GDM1 (cell line): ENCODE results near the gene ANKRD63.

Experiments
- DNase-seq: peaks from one replicate; lab custom pipeline; 2025; lab: John Stamatoyannopoulos, UW

Gene ANKRD63

DNA sequence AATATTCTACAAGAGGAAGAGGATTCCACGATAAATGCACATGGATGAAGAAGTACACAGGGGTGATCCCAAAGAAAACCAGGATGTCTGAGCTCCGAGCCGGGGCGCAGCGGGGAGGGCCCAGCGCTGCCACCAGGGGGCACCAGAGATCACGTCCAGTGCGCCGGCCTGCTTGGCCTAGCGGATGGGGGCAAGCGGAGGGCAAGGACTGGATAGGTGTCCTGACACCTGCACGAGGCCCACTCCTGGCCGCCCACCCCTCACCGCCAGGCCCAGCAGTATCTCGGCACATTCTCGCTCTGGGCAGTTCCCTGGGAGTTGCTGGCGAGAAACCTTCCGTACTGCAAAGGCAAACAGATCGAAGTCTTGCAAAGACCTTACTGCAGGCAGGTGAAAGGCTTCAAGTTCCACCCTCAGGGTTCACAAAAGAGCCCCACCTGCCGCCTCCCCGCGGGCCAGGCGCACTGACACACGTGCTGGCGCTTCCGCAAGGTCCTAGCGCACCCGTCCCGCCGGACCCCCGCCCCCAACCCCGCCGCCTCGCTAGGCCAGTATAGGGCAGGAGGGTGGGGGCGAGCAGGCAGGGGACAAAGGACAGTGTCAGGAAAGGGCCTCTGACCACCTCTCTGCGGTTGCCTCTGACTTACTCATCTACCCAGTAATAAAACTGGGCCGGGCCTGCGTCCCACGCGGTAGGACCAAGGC, 3.3 kb downstream of the ANKRD63 start:
- no peak for DNase-seq

- DNase-seq = no peak
Observed at GRCh38 chr15:40278026-40278425, 4.8 kb downstream of the ANKRD63 start.

- DNase-seq = no peak
Observed at GRCh38 chr15:40277471-40277870, 5.4 kb downstream of the ANKRD63 start.

GRCh38 chr15:40276927-40277326, 5.9 kb downstream of the ANKRD63 start:
- no peak for DNase-seq

DNA sequence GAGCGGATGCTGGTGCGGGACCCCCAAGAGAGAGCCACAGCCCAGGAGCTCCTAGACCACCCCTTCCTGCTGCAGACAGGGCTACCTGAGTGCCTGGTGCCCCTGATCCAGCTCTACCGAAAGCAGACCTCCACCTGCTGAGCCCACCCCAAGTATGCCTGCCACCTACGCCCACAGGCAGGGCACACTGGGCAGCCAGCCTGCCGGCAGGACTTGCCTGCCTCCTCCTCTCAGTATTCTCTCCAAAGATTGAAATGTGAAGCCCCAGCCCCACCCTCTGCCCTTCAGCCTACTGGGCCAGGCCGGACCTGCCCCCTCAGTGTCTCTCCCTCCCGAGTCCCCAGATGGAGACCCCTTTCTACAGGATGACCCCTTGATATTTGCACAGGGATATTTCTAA, 6.9 kb downstream of the ANKRD63 start:
- no peak for DNase-seq

DNA sequence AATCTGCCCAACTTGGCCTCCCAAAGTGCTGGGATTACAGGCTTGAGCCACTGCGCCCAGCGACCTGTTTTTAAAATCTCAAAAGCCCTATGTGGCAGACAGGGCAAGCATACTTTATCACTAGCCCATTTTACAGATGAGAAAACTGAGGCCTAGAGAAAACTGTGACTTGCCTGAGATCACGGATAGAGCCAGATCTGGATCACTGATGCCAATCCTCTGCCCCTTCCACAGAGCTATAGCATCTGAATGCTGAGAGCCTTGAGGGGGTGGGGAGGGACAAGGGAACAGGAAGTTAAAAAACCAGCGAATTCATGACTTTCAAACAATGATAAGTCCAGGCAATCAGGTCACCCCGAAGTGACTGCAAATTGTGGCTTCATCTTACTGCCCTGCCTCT, 7.3 kb downstream of the ANKRD63 start:
- no peak for DNase-seq

GRCh38 chr15:40274350-40275274, 8.3 kb downstream of the ANKRD63 start:
- peak; percentile 75 for DNase-seq

GRCh38 chr15:40273428-40273827, 9.4 kb downstream of the ANKRD63 start:
- no peak for DNase-seq

DNA sequence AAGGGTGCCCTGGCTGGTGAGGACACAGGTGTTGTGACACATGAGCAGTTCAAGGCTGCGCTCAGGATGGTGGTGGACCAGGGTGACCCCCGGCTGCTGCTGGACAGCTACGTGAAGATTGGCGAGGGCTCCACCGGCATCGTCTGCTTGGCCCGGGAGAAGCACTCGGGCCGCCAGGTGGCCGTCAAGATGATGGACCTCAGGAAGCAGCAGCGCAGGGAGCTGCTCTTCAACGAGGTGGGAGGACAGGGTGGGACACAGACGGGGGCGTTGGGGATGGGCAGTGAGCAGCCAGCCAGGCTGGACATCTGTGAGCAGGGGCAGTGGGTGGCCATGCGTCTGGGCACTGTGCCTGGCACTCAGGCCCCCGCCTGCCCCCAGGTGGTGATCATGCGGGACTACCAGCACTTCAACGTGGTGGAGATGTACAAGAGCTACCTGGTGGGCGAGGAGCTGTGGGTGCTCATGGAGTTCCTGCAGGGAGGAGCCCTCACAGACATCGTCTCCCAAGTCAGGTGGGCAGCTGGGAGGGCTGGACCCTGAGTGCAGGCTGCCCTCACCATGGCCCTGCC, 10.3 kb downstream of the ANKRD63 start:
- DNase-seq = no peak

DNA sequence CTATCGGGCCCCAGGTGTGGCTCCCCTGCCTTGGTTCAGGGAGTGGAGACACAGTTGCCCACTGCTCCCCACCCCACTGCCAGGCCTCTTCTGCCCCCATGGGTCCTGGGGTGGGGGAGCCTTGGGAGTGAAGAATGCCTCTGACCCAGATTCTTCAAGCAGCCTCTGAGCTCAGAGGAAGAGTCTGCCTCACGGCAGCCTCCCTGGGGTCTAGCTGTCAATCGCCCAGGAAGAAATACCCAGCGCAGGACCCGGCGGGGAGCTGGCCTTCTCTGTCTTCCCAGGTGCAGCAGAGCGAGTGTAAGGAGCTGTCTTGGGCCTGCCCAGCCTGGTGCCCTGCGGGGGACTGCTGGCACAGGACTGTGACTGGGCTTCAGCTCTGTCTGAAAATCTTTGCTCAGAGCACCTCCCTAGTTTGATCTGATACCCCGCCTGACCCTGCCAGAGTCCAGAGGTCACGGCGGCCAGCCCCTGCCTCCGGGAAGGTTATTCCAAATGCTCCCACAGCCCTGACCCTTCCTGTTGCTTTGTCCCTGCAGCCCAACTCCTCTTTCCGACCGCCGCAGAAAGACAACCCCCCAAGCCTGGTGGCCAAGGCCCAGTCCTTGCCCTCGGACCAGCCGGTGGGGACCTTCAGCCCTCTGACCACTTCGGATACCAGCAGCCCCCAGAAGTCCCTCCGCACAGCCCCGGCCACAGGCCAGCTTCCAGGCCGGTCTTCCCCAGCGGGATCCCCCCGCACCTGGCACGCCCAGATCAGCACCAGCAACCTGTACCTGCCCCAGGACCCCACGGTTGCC, 11.0 kb downstream of the ANKRD63 start:
- no peak for DNase-seq

DNA sequence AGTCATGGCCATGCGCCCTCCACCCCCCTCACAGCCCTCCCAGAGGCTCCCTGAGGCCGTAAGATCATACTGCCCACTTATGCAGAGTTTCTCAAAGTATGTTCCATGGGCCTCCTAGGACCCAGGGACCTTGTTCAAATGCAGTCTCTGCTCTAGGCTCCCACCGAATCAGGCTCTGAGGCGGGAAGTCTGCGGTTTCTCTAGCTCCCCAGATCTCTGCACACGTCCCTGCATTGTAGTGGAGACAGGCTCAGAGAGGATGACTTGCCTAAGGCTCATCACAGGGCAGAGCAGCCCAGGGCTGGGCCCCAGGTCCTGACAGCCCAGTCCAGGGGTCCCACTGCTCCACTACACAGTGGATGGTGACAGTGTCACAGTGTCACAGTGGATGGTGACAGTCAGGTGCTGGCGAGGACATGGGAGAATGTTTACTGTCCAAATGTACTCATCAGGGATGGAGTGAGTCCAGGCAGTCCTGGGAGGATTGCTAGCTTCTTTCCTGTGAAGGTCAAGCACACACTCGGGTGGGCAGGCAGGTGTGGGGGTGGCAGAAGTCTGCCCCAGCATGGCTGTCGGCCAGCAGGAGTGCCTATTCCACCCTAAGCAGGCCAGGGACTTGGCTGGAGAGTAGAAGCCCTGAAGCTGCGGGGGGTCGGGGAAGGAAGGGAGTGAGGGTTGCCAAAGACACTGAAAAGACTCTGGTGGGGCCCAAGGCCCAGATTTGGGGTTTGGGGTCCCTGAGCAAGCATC, 12.4 kb downstream of the ANKRD63 start:
- no peak for DNase-seq

GRCh38 chr15:40269604-40270003, 13.3 kb downstream of the ANKRD63 start:
- no peak for DNase-seq

DNA sequence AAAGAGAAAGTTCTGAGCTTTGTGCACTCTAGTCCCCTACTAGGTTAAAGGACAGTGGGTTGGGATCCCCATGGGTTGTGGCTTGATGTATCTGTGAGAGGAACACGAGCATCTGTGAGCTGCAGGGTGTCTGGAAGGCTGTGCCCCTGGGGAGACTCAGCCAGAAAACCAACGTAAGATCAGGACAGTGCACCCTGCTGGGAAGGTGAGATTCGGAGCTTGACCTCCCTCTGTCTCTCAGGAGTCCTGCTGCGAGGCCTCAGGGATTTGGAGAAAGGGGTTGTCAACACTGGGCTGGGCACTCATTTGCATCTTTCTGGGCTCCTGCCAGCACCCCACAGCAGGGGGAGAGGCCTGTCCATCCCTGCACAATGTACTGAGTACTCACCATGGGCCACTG, 15.2 kb downstream of the ANKRD63 start:
- no peak for DNase-seq

DNA sequence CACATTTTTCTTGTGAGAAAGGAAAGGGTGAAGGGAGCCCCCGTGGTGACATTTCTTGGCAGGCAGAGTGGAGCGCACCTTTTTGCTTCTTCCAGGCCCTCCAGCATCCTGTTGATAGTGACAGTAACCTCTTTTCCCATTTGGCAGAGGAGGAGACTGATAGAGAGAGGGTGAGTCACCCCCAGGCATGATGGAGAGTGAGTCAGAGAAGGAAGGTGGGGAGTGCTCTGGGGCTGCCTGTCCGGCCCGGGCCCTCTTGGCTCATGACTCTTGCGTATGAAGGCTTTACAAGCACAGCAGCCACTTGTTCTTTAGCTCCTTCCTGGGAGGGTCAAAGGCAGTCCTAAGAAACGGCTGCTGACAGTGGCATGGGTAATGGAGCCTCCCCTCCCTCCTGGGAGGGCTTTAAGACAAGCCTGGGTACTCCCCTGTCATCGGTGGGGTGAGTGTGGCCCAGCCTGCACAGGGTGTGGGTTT, 16.0 kb downstream of the ANKRD63 start:
- DNase-seq = no peak

GRCh38 chr15:40265875-40266274, 17.0 kb downstream of the ANKRD63 start:
- no peak for DNase-seq

GRCh38 chr15:40265355-40265754, 17.5 kb downstream of the ANKRD63 start:
- DNase-seq = no peak

- DNase-seq = no peak
Observed at GRCh38 chr15:40264321-40265153, 18.3 kb downstream of the ANKRD63 start.

DNA sequence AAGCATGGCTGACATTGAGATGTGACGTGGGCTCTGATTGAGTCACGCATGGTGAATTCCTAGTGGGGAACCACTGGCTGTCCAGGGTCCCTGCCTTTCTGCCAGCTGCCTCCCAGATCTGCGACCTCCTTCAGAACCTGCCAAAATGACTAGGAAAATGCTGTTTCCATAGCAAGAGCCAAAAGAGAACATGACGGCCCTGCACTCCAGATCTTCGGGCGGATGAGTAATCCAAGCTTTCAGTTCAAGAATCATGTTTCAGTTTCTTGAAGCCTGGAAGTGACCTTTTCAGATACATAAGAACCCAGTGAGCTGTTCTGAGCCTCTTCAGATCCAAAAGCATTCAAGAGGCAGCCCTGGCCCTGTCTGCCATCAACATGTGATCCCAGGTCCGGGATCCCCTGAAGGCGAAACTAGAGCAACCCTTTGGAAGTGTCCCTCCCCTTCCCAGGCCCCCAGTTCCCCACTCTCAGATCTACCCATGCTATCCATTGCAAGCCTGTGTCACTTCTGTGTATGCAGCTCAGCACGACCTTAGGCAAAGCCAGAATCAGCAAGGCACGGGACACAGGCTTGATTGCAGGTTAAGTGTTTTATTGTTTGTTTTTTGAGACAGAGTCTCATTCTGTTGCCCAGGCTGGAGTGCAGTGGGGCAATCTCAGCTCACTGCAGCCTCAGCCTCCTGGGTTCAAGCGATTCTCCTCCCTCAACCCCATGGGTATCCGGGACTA, 19.7 kb downstream of the ANKRD63 start:
- no peak for DNase-seq

DNA sequence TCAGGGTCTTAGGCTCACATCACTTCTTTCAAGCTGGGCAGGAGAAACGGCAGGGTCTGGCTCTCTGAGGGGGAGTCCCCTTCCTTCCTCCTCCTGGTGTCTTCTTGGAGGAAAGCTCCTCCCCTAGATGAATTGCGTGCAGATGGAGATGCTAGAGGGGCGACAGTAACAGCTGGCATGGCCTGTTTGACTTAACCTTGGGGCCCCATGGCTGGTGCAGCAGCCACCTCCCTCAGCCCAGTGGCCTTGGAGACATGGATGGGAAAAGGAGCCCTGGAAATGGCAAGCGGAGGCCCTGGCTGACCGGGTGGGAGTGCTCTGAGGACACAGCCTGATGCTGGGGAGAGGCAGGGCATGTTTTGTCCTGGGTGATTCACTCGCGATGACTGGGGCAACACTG, 23.8 kb downstream of the ANKRD63 start:
- no peak for DNase-seq

- no peak for DNase-seq
Observed at GRCh38 chr15:40258544-40258943, 24.3 kb downstream of the ANKRD63 start.
